ENCODE measurements around the gene STXBP2.

The STXBP2 gene

DNA sequence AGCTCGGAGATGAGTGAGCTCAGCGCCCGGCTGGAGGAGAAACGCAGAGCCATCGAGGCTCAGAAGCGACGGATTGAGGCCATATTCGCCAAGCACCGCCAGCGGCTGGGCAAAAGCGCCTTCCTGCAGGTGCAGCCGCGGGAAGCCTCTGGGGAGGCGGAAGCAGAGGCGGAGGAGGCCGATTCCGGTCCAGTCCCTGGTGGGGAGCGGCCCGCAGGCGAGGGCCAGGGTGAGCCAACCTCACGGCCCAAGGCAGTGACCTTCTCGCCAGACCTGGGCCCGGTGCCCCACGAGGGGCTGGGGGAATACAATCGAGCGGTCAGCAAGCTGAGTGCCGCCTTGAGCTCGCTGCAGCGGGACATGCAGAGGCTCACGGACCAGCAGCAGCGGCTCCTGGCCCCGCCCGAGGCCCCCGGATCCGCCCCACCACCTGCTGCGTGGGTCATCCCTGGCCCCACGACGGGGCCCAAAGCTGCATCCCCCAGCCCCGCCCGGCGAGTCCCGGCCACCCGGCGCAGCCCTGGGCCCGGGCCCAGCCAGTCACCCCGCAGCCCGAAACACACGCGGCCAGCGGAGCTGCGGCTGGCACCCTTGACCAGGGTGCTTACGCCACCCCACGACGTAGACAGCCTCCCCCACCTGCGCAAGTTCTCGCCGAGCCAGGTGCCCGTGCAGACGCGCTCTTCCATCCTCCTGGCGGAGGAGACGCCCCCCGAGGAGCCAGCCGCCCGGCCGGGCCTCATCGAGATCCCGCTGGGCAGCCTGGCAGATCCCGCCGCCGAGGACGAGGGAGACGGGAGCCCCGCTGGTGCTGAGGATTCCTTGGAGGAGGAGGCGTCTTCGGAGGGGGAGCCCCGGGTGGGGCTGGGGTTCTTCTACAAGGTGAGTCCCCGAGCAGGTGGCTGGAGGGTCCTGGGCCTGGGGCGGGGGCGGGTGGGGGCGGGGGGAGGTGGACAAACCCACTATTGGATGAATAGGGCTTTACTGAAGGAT, 24.3 kb upstream of the STXBP2 start:
- in situ Hi-C loops (cut with HindIII; ENCODE audit: low sequenced_read_pairs) = no loop called here

- in situ Hi-C loops (cut with HindIII; ENCODE audit: low sequenced_read_pairs) = no loop called here
Measured at GRCh38 chr19:7614859-7615741, 21.8 kb upstream of the STXBP2 start.

GRCh38 chr19:7617172-7617571, 19.7 kb upstream of the STXBP2 start:
- in situ Hi-C loops (cut with HindIII; ENCODE audit: low sequenced_read_pairs) = no loop called here

DNA sequence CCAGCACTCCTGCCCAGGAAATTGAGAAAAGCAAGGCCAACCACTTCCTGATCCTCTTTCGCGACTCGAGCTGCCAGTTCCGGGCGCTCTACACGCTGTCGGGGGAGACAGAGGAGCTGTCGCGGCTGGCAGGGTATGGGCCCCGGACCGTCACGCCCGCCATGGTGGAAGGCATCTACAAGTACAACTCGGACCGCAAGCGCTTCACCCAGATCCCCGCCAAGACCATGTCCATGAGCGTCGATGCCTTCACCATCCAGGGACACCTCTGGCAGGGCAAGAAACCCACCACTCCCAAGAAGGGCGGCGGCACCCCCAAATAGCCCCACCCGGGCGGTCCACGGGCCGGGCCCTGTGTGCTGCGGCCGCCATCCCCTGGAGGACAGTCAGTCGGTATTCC, 19.2 kb upstream of the STXBP2 start:
- in situ Hi-C loops (cut with HindIII; ENCODE audit: low sequenced_read_pairs) = no loop called here

DNA sequence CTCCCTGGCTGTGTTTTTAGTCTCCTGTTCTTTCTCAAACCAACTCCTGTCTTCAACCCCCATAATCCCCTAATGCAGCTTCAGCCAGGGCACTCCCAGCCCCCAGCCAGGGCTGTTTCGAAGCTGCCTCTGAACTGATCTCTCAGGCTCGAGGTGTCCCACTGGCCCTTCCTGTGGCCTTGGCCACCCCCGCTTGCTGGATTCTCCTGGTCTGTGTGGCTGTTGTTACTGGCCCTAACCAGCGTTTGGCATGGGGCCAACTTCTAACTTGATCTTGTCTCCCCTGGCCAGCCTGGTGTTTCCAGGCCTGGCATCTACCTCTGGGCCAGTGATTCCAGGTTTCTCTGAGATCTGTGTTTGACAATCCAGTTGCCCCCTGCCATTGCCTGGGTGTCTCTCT, 18.6 kb upstream of the STXBP2 start:
- in situ Hi-C loops (cut with HindIII; ENCODE audit: low sequenced_read_pairs) = no loop called here

GRCh38 chr19:7618771-7619510, 18.0 kb upstream of the STXBP2 start:
- in situ Hi-C loops (cut with HindIII; ENCODE audit: low sequenced_read_pairs) = no loop called here

DNA sequence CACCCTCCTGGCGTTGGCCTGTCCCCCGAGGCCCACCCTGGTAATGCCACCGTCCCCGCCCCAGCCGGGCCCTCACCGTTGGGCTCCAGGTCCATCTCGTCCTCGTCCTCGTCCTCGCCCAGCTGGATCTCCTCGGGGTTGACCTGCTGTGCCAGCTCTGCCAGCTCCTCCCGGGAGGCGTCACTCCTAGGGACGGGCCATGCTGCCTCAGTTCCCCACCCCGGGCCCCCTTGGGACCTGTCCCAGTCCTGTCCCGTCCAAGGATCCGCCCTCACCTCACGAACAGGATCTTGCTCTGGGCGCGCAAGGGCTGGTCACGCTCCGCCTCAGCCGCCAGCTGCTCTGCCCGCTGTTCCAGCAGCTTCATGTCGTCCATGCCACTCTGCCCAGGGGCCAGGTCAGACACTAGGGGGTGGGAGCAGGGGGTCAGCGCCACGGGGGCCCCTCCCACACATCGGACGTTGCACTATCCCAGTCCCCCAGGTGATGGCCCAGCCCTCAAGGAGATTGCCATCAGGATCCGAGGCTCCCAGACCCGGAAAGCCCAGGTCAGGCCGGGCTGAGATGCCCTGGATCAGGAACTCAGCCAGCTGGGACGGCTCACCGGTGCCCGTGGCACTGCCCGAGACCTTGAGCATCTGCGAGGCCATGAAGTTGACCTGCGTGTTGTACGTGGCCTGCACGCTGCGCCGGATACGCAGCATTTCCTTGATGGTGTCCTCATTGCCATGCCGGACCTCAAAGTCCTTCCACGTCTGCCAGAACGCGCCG, 17.1 kb upstream of the STXBP2 start:
- in situ Hi-C loops (cut with HindIII; ENCODE audit: low sequenced_read_pairs) = no loop called here

GRCh38 chr19:7620442-7621412, 16.2 kb upstream of the STXBP2 start:
- in situ Hi-C loops (cut with HindIII; ENCODE audit: low sequenced_read_pairs) = no loop called here

DNA sequence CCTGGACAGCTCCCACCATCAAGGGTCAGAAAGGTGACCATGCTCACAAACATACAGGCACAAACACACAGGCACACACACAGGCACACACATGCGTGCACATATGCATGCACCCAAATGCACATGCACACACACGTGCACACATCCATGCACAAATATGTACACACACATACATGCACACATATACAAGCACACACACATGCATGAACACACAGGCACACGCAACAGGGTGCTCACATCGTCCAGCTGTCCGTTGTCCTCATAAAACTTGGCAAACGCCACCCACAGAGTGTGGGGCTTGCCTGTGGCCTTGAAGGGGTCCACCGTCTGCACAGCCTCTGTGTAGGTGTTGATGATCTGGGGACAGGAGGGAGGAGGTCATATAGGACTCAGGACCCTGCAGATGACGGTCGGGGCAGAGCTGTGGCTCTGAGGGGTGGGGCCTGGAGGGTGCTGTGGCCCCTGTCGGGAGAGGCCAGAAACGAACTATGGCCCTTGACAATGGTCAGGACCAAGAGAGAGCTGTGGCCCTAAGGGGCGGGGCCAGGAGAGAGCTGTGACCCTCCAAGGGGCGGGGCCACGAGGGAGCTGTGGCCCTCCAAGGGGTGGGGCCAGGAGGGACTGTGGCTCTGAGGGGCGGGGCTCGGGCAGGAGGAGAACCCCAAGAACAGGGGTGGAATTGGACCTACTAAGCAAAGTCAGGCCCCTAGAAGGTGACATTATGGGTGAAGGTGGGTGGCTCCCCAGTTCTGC, 13.8 kb upstream of the STXBP2 start:
- in situ Hi-C loops (cut with HindIII; ENCODE audit: low sequenced_read_pairs) = no loop called here

DNA sequence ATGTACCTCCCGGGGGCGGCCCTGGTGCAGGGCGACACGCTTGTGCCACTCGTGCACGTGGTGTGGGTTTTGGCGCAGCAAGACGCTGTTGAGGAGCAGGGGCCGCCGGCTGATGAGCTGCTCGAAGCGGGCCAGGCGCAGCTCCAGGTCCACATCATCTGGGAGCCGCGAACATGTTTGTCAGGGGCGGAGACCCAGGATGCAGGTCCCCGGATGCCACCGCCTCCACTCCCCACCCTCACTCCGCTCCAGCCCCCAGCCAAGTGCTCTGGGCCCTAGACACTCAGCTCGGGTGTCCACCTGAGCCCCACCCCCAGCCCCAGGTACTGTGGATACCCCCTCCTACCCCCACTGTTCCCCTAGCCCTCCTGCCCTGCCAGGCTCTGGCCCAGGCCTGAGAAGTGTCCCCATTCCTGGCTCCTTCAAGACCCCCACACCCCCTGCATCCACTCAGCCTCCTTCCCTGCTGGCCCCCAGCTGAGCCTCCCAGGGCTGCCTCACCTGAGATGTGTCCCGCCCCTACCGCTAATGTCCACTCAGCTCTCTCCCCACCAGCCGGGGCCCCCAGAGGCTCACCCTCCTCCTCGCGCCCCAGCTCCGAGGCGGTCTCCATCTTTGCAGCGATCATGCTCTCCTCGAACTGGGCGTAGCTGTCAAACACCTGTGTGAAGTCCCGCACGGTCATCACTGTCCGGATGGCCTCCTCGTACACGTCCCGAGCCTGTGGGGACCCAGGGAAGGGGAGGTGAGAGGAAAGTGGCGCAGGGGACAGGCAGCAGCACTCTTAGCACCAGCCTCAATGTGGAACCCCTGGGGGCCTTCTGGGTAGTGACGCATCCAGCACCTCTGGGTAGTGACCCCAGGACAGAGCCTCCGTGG, 12.9 kb upstream of the STXBP2 start:
- in situ Hi-C loops (cut with HindIII; ENCODE audit: low sequenced_read_pairs) = no loop called here

- in situ Hi-C loops (cut with HindIII; ENCODE audit: low sequenced_read_pairs) = no loop called here
Measured at GRCh38 chr19:7624810-7625209, 12.1 kb upstream of the STXBP2 start.

GRCh38 chr19:7625763-7626372, 11.0 kb upstream of the STXBP2 start:
- in situ Hi-C loops (cut with HindIII; ENCODE audit: low sequenced_read_pairs) = no loop called here

DNA sequence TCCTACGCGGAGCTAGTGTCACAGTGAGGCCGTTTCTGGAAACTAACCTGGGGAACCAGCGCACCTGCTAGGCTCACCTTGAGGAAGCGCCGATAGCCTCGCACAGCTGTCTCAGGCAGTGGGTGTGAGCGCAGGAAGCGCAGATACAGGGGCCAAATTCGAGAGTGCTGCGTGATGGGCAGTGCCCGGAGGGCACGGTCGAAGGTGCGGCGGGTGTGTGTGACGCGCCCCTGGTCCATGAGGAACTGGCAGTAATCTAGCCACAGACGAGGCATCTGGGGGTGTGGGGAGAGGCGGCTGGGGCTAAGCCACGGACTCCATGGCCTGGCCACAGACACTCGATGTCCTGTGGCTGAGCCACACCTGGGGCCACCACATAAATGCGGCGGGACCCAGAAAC, 9.7 kb upstream of the STXBP2 start:
- in situ Hi-C loops (cut with HindIII; ENCODE audit: low sequenced_read_pairs) = no loop called here

DNA sequence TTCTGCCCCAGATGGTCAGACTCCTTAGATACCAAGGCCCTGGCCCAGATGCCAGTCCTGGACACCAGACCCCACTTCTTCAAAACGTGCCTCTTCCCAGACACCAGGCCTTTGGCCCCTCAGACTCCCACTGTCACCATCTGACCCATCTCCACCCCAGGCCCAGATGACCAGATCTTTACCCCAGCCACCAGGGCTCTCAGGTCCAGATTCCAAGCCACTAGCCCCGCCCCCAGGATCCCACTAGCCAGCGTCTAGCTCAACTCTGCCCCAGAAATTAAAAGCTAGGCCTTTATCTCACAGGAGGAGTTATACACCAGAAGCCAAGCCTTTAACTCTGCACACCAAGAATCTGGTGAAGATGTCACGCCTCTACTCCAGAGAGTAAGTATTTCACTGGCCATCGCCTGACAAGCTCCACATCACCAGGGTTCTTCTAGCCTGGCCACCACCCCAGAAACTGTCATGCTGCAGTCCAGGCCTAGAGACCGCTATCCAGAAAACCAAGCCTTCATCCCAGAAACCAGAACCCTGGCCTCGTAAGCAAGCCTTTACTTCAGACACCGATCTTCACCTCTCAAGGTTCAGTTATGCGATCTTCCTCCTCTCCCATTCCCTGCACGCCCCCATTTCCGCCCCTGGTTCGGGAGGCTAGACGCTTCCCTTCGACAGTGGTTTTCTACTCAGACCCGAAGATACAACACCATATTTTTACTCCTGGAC, 8.2 kb upstream of the STXBP2 start:
- in situ Hi-C loops (cut with HindIII; ENCODE audit: low sequenced_read_pairs) = no loop called here

GRCh38 chr19:7629347-7630054, 7.4 kb upstream of the STXBP2 start, which contains the start of the genes PET100 and XAB2:
PET100 (plus strand) TSS chr19:7629793; CDS start chr19:7629834, 41 bp downstream.
XAB2 (minus strand) TSS chr19:7629545; CDS start chr19:7629527, 18 bp downstream.
- in situ Hi-C loops (cut with HindIII; ENCODE audit: low sequenced_read_pairs) = no loop called here

DNA sequence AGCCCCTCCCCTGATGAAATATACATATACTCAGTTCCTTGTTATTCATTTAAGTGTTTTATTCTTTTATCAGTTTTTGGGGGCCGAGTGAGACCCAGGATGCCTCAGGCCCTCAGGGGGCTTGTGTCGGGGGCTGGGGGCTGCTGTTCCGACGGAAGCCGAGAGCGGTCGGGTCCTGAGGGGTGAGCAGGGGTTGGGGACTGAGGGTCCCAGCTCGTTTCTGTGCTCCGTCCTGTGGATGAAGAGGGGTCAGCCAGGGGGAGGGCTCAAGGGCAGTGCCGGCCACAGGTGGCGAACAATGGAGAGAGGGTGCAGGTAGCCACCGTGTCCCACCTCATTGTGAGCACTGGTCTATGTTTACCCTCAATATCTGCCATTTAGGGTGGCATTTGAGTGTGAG, 5.3 kb upstream of the STXBP2 start:
- in situ Hi-C loops (cut with HindIII; ENCODE audit: low sequenced_read_pairs) = no loop called here
